NOMO-1 treated with DMSO at 0.1 percent for 48 hours (cell line): ENCODE results near the gene VPS11.
"Not testable (repeated sequence)": the region's sequence is repeated elsewhere in the genome, so short reads cannot be mapped to it uniquely, and the experiment has no call there.

ENCODE experiments used
- DNase-seq: peaks from one replicate; lab custom pipeline; 2025; ENCODE audit not compliant: unreplicated experiment; lab: John Stamatoyannopoulos, UW

The VPS11 gene

DNA sequence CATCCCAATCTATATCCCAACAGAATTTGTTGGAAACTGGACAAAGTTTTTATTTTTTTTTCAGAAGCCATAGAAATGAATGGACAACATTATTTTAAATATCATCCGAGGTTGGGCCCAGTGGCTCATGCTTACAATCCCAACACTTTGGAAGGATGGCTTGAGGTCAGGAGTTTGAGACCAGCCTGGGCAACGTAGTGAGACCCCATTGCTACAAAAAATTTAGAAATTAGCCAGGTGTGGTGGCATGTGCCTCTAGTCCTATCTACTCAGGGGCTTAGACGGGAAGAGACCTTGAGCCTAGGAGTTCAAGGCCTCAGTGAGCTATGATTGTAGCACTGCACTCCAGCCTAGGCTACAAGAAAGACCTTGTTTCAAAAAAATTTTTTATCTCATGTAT, 32.8 kb upstream of the VPS11 start:
- no peak for DNase-seq

GRCh38 chr11:119038884-119039283, 28.7 kb upstream of the VPS11 start:
- no peak for DNase-seq

GRCh38 chr11:119039471-119039870, 28.1 kb upstream of the VPS11 start:
- not testable (repeated sequence) for DNase-seq

GRCh38 chr11:119041821-119042514, 25.6 kb upstream of the VPS11 start:
- DNase-seq = no peak

DNA sequence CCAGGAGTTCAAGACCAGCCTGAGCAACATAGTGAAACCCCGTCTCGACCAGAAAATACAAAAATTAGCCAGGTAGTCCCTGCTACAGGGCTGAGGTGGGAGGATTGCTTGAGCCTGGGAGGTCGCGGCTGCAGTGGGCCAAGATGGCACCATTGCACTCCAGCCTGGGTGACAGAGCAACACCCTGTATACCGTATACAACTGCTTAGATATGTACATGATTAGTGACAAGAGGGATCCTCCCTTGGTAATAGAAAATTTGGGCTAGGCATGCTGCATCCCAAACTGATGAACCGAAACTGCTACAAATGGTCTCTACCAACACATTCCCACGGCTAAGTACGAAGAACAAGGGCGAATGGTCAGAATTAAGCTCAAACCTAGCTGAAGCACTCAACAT, 24.7 kb upstream of the VPS11 start:
- no peak for DNase-seq

- no peak for DNase-seq
Measured at GRCh38 chr11:119044708-119045107, 22.9 kb upstream of the VPS11 start.

DNA sequence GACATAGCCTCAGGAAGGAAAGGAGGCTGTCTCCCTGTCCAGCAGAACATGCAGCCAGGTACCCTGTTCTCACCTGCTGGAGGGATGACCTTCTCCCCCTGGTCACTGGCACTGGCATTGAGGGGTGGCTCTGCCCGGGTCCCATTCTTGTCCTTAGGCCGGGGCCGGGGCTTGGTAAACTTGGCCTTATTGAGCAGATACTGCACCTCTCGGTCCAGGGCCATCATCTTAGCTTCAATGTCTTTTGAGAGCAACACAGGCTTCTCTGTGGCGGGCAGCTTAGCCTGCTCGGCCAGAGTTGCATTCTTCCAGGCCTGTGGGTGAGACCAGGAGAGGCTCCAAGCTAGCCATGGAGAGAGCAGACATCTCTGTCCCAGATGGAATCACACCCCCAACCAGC, 21.1 kb upstream of the VPS11 start:
- DNase-seq = no peak

DNA sequence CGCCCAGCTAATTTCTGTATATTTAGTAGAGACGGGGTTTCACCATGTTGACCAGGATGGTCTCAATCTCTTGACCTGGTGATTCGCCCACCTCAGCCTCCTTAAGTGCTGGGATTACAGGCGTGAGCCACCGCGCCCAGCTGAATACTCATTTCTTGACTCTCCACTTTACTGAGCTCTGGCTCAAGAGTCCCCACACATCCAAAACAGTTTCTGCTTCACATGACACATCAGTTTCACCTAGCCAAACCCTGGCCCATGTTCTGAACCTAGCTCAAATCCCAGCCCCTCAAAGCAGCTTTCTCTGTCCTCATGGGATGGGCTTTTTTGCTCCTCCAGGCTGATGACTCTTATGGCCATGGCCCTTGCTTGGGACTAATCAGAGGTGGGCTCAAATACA, 20.4 kb upstream of the VPS11 start:
- DNase-seq = no peak

GRCh38 chr11:119048644-119049043, 19.0 kb upstream of the VPS11 start:
- no peak for DNase-seq

GRCh38 chr11:119049081-119049480, 18.5 kb upstream of the VPS11 start:
- DNase-seq = no peak

GRCh38 chr11:119051440-119052162, 16.0 kb upstream of the VPS11 start:
- no peak for DNase-seq

DNA sequence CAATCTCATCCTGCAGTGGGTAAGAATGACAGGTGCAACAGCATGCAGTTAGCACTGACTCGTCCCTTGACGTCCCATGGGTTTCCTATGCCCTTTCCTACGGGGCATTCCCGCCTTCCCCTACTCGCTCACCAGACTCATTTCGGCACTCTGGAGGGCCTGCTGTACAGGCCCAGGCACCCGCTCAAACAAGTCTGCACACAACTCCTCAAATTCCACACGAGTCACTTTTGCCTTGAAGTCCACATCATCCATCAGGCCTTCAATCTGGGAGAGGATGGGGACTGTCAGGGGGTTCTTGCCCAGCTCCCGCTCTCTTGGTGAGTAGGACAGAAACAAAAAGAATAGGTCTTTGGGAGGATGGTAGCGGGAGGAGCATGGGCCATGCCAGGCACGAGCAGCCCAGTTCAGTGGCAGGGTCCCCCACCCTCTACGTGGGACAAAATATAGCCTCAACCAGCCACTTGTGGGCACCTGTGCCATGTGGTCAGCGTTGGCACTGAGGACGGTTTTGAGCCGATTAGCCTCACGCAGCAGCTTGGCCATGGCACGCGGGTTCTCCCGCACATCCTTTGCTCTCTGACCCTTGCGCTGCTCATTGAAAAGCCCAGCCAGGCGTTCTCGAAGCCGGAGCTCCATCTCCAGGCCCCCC, 15.3 kb upstream of the VPS11 start:
- no peak for DNase-seq

- no peak for DNase-seq
Measured at GRCh38 chr11:119054418-119054817, 13.2 kb upstream of the VPS11 start.

GRCh38 chr11:119055901-119056300, 11.7 kb upstream of the VPS11 start:
- DNase-seq = peak; percentile 29

- no peak for DNase-seq
Measured at GRCh38 chr11:119056421-119056999, 11.1 kb upstream of the VPS11 start.

DNA sequence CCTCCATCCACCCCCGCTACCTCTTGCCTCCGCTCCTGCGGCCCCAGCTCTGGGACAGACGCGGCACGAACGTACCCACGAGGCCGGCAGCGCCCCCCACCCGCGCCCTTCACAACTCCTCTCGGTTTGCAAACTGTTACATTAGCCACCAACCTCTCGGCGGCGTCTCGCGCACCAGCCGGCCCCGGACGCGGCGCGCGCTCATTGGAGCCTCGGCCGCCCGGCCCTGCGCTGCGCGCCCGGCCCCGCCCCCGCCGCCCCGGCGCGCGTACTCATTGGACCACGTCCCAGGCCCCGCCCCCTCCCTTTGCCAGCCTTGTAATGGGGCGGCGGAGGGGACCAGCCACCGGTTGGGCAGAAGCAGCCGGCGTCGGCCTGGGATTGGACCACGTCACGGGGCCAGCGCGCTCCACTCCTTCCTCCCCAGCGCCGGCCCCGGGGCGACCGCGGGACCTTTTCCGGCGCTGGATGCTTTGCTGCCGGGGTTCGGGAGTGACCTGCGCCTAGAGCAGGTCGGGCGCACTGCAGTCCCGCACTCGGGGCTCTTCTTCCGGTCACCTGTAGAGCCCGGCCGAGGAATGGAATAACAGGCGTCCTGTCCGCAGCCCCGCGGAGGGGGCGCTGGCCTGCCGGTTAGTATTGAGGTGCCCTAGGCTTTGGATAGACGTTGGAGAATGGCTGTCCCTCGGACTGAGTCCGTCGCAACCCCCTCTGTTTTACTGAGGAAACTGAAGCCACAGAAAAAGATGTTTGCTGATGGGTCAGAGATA, 10.4 kb upstream of the VPS11 start, which contains the start of gene HYOU1:
Gene HYOU1 (minus strand): TSS at position 206 of the 770 bp plus-strand sequence. CDS start 1,045 bp downstream, outside the sequence.
- peak; percentile 96 for DNase-seq

GRCh38 chr11:119059128-119059527, 8.5 kb upstream of the VPS11 start:
- not testable (repeated sequence) for DNase-seq

GRCh38 chr11:119061256-119061655, 6.4 kb upstream of the VPS11 start:
- DNase-seq = no peak

GRCh38 chr11:119062779-119063178, 4.8 kb upstream of the VPS11 start:
- DNase-seq = no peak

DNA sequence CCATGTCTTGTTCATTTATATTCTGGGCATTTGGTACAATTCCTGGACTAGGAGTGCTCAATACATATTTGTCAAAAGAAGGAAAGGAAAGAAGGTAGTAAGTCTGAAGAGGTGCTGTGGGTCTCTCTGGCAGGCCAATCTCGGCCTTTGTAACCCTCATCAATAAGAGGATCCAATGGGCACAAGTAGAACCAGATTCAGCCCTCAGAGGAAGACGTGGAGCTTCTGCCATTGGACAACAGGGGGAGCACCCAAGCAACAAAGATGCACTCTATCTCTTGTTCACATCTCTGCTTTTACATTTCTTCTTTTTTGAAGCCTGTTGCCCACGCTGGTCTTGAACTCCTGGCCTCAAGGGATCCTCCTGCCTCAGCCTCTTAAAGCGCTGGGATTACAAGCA, 2.2 kb upstream of the VPS11 start:
- peak; percentile 43 for DNase-seq

DNA sequence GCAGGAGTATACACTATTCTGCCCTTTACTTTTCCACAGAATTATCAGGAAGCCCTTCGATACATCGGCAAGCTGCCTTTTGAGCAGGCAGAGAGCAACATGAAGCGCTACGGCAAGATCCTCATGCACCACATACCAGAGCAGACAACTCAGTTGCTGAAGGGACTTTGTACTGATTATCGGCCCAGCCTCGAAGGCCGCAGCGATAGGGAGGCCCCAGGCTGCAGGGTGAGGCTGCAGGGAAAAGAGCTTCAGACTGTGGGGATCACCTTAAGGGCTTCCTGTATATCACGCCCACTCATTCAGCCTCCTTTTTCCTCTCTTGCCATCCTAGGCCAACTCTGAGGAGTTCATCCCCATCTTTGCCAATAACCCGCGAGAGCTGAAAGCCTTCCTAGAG, 10.2 kb downstream of the VPS11 start:
- no peak for DNase-seq
